D721Med (cell line): ENCODE results near the gene IRAG1.

Experiments used
- DNase-seq: peaks from one replicate; pipeline ENCODE4 v3.0.0; 2011; ENCODE audit warnings: low spot score; ENCODE audit not compliant: insufficient read length
- FAIRE-seq: peaks from 2 replicates; lab custom pipeline; 2011; peaks lifted over from hg19 to GRCh38; lab: Jason Lieb, UNC
- TF ChIP-seq, protein P1 (sequence below): IDR thresholded peaks from 2 replicates; pipeline ENCODE4 v1.5.1; 2012; ENCODE audit warnings: mild to moderate bottlenecking, control low read depth; ENCODE audit not compliant: insufficient read depth; ENCODE audit errors: missing control alignments

IRAG1 gene

DNA sequence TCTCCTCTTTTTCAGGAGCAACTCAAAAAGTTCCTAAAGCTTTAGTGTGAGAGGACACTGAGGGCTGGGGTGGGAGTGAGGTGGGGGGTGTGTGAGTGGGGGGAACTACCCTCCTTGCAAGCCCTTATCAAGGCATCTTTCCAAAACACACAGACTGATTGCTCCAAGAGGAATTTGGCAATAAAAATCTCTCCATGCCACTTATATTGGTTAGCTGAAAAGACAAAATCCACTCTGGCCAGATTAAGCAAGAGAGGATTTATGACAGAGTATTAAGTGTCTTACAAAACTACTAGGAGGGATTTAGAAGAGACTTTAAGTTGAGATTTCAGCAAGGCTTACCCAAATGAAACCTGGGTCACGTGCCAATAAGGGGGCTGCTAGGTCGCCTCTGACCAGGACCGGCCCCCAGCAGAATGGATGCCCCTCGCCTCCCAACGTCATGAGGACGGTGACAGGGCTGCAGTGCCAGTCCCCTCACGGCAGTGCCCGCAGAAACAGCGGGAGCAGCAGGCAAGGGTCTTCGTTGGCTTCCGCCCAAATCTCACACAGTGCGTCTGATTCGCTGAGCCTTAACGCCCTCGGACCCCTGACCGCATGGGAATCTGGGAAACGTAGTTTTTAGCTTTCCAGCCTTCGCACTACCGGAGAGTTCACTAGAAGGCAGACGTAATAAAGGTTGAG, 35.4 kb upstream of the IRAG1 start:
- TF ChIP-seq, protein P1, sequence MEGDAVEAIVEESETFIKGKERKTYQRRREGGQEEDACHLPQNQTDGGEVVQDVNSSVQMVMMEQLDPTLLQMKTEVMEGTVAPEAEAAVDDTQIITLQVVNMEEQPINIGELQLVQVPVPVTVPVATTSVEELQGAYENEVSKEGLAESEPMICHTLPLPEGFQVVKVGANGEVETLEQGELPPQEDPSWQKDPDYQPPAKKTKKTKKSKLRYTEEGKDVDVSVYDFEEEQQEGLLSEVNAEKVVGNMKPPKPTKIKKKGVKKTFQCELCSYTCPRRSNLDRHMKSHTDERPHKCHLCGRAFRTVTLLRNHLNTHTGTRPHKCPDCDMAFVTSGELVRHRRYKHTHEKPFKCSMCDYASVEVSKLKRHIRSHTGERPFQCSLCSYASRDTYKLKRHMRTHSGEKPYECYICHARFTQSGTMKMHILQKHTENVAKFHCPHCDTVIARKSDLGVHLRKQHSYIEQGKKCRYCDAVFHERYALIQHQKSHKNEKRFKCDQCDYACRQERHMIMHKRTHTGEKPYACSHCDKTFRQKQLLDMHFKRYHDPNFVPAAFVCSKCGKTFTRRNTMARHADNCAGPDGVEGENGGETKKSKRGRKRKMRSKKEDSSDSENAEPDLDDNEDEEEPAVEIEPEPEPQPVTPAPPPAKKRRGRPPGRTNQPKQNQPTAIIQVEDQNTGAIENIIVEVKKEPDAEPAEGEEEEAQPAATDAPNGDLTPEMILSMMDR = no peak
- DNase-seq = peak; percentile 75
- peak; percentile 48 for FAIRE-seq

- TF ChIP-seq, protein P1 = no peak
- FAIRE-seq (no peak), DNase-seq (no peak)
Measured at GRCh38 chr11:10728154-10728553, 34.6 kb upstream of the IRAG1 start.

GRCh38 chr11:10727146-10727851, 33.7 kb upstream of the IRAG1 start:
- TF ChIP-seq, protein P1 = no peak
- FAIRE-seq = no peak
- DNase-seq = no peak

GRCh38 chr11:10725907-10726253, 32.3 kb upstream of the IRAG1 start:
- TF ChIP-seq, protein P1 = no peak
- DNase-seq = no peak
- FAIRE-seq = no peak

GRCh38 chr11:10725114-10725906, 31.8 kb upstream of the IRAG1 start:
- FAIRE-seq (no peak), DNase-seq (no peak)
- TF ChIP-seq, protein P1 = no peak

- DNase-seq (no peak), FAIRE-seq (no peak)
- TF ChIP-seq, protein P1 = no peak
Measured at GRCh38 chr11:10722307-10722706, 28.8 kb upstream of the IRAG1 start.

DNA sequence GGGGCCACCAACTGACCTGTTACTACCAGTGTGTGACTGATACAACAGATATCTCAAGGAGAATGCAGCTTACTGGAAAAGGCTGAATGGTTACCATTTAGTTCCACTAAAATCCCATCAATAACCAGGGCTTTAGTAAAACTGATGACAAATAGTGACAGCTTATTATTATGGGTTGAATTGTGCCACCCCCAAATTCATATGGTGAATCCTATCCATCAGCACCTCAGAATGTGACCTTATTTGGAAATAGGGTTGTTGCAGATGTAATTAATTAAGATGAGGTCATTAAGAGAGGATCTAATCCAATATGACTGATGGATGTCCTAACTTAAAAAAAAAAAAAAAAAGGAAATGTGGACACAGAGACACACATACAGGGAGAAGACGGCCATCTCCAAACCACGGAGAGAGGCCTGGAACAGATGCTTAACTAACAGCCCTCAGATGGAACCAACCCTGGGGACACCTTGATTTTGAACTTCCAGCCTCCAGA, 27.4 kb upstream of the IRAG1 start:
- no peak for FAIRE-seq
- TF ChIP-seq, protein P1 = no peak
- no peak for DNase-seq
